HepG2 (cell line): Measurements from ENCODE around the gene BIRC7. TPM values are rescaled to one million over a fixed set of nuclear protein-coding genes. Genes with fewer than 3 reads are reported as not detected.

Source experiments
- ATF7 ChIP-seq, 2 experiments: fragments of 450-650 bp in 1 of 2; sonication (generic) in 1 of 2; formaldehyde crosslinking in 1 of 2; IDR thresholded peaks; 2 replicates each; pipeline versions ENCODE4 v1.4.0 to v1.6.1; 2016 to 2020; ENCODE audit warnings: antibody characterized with exemption in 1 of 2, mild to moderate bottlenecking in 1 of 2, missing genetic modification reagents in 1 of 2
- ATF7-NPFF ChIP-seq: sonication (generic); formaldehyde crosslinking; IDR thresholded peaks from 2 replicates; pipeline ENCODE4 v1.8.1; 2023; ENCODE audit warnings: mild to moderate bottlenecking, low read depth, missing genetic modification reagents, moderate library complexity
- CBX1 ChIP-seq: IDR thresholded peaks from one replicate; pipeline ENCODE4 v1.6.1; 2016; ENCODE audit warnings: antibody characterized with exemption, low read depth
- CHCHD3 ChIP-seq: sonication (generic); formaldehyde crosslinking; IDR thresholded peaks from 2 replicates; pipeline ENCODE4 v1.8.0; 2022; ENCODE audit warnings: mild to moderate bottlenecking, missing genetic modification reagents, moderate library complexity
- CHD4 ChIP-seq: fragments of 200-600 bp; sonication (generic); IDR thresholded peaks from 2 replicates; pipeline ENCODE4 v1.7.0; 2017; ENCODE audit warnings: mild to moderate bottlenecking, low read length, borderline replicate concordance
- ETS1 ChIP-seq: sonication (generic); formaldehyde crosslinking; IDR thresholded peaks from 2 replicates; pipeline ENCODE4 v1.4.0; 2020; ENCODE audit warnings: missing genetic modification reagents
- FUBP1 ChIP-seq: sonication (generic); formaldehyde crosslinking; IDR thresholded peaks from 2 replicates; pipeline ENCODE4 v1.5.1; 2020; ENCODE audit warnings: missing genetic modification reagents, mild to moderate bottlenecking, borderline replicate concordance
- IRF2 ChIP-seq: IDR thresholded peaks from 2 replicates; pipeline ENCODE4 v1.6.1; 2018; ENCODE audit warnings: missing genetic modification reagents, missing compliant biosample characterization
- MEF2D ChIP-seq: sonication (generic); formaldehyde crosslinking; IDR thresholded peaks from 2 replicates; pipeline ENCODE4 v1.5.1; 2020; ENCODE audit warnings: mild to moderate bottlenecking, missing genetic modification reagents
- NCOA1 ChIP-seq: sonication (generic); formaldehyde crosslinking; IDR thresholded peaks from 2 replicates; pipeline ENCODE4 v1.9.0; 2021; ENCODE audit warnings: missing genetic modification reagents
- NFRKB ChIP-seq: fragments of 450-650 bp; IDR thresholded peaks from 2 replicates; pipeline ENCODE4 v1.6.1; 2017
- NRL ChIP-seq: sonication (generic); formaldehyde crosslinking; IDR thresholded peaks from 2 replicates; pipeline ENCODE4 v1.5.0; 2020; ENCODE audit warnings: missing genetic modification reagents, mild to moderate bottlenecking, moderate library complexity, borderline replicate concordance
- POLR2A ChIP-seq, 2 experiments: IDR thresholded peaks; 2 replicates each; pipeline ENCODE4 v1.6.1; 2011; ENCODE audit warnings: low read depth in 2 of 2, low read length in 2 of 2, mild to moderate bottlenecking in 1 of 2, moderate library complexity in 1 of 2; ENCODE audit not compliant: insufficient read depth in 1 of 2
- POLR2AphosphoS5 ChIP-seq: IDR thresholded peaks from 2 replicates; pipeline ENCODE4 v1.6.1; 2012; ENCODE audit warnings: low read depth, low read length
- POLR2G ChIP-seq: fragments of 200-400 bp; formaldehyde crosslinking; IDR thresholded peaks from 2 replicates; pipeline ENCODE4 v1.6.1; 2018; ENCODE audit warnings: mild to moderate bottlenecking, low read depth, low read length, moderate library complexity
- SALL1 ChIP-seq: sonication (generic); formaldehyde crosslinking; IDR thresholded peaks from 2 replicates; pipeline ENCODE4 v1.8.0; 2022; ENCODE audit warnings: mild to moderate bottlenecking, missing genetic modification reagents
- SIN3B ChIP-seq: fragments of 150-350 bp; IDR thresholded peaks from 2 replicates; pipeline ENCODE4 v1.6.1; 2014; ENCODE audit warnings: low read length
- SMARCE1 ChIP-seq: fragments of 450-650 bp; IDR thresholded peaks from 2 replicates; pipeline ENCODE4 v1.6.1; 2017; ENCODE audit warnings: borderline replicate concordance
- SP1 ChIP-seq, 2 experiments: fragments of 450-650 bp in 1 of 2; sonication (generic) in 1 of 2; formaldehyde crosslinking in 1 of 2; IDR thresholded peaks; 2 replicates each; pipeline versions ENCODE4 v1.4.0 to v1.6.1; 2016 to 2020; ENCODE audit warnings: missing genetic modification reagents in 1 of 2
- ZBTB7A ChIP-seq: sonication (generic); formaldehyde crosslinking; IDR thresholded peaks from 2 replicates; pipeline ENCODE4 v1.8.0; 2022; ENCODE audit warnings: mild to moderate bottlenecking, missing genetic modification reagents
- ZNF20 ChIP-seq: sonication (generic); formaldehyde crosslinking; IDR thresholded peaks from 2 replicates; pipeline ENCODE4 v1.4.0; 2020; ENCODE audit warnings: mild to moderate bottlenecking, moderate library complexity, missing genetic modification reagents
- ZNF224 ChIP-seq: sonication (generic); formaldehyde crosslinking; IDR thresholded peaks from 2 replicates; pipeline ENCODE4 v1.5.0; 2020; ENCODE audit warnings: mild to moderate bottlenecking, missing genetic modification reagents
- ZNF354B ChIP-seq: sonication (generic); formaldehyde crosslinking; IDR thresholded peaks from 2 replicates; pipeline ENCODE4 v1.8.0; 2022; ENCODE audit warnings: mild to moderate bottlenecking, missing genetic modification reagents
- ZNF441 ChIP-seq: sonication (generic); formaldehyde crosslinking; IDR thresholded peaks from 2 replicates; pipeline ENCODE4 v1.7.0; 2021; ENCODE audit warnings: missing genetic modification reagents, borderline replicate concordance
- ZNF496 ChIP-seq: sonication (generic); formaldehyde crosslinking; IDR thresholded peaks from 2 replicates; pipeline ENCODE4 v1.8.1; 2023; ENCODE audit warnings: mild to moderate bottlenecking, moderate library complexity, missing genetic modification reagents; ENCODE audit not compliant: insufficient replicate concordance
- ZNF616 ChIP-seq: sonication (generic); formaldehyde crosslinking; IDR thresholded peaks from 2 replicates; pipeline ENCODE4 v1.5.0; 2020; ENCODE audit warnings: low read depth, mild to moderate bottlenecking, missing genetic modification reagents
- ZNF83 ChIP-seq: sonication (generic); formaldehyde crosslinking; IDR thresholded peaks from 2 replicates; pipeline ENCODE4 v1.4.0; 2020; ENCODE audit warnings: missing genetic modification reagents, mild to moderate bottlenecking, borderline replicate concordance
- ZSCAN29 ChIP-seq: sonication (generic); formaldehyde crosslinking; conservative IDR thresholded peaks from 2 replicates; pipeline ENCODE4 v1.4.0; 2020; ENCODE audit warnings: mild to moderate bottlenecking, missing genetic modification reagents
- ZUFSP ChIP-seq: sonication (generic); formaldehyde crosslinking; IDR thresholded peaks from 2 replicates; pipeline ENCODE4 v1.9.0; 2021; ENCODE audit warnings: missing genetic modification reagents, mild to moderate bottlenecking, borderline replicate concordance
- polyA plus RNA-seq, 8 experiments: library from polyadenylated mRNA; depleted of rRNA in 3 of 8; stranded (reverse) in 7 of 8; unstranded in 1 of 8; fragments of >200 nt; fragmentation: Illumina TruSeq in 4 of 8; extraction: Trizol in 4 of 8; gene quantifications; 2 replicates each; pipeline versions ENCODE4 v1.2.1 to v1.2.3, GENCODE V29; 2011 to 2016; ENCODE audit warnings: low read depth in 4 of 8, missing spikeins in 1 of 8, mixed read lengths in 1 of 8; ENCODE audit not compliant: insufficient read depth in 1 of 8
- total RNA-seq, 5 experiments: library from RNA; depleted of rRNA; stranded (reverse); fragments of >200 nt; fragmentation: Illumina TruSeq; extraction: Trizol; gene quantifications; 2 replicates each; pipeline ENCODE4 v1.2.3, GENCODE V29; 2016; ENCODE audit warnings: low read depth in 1 of 5

BIRC7 gene
- total and polyA plus RNA-seq, 2 of the 13 experiments (the other 11 are each of a cell fraction or from before 2014, with no cell fraction given), result 0.27 to 5.1 TPM

GRCh38 chr20:63284544-63284949 lies 48.8 kb downstream of the BIRC7 start (continued):
- no peak for TF ChIP-seq NCOA1
- TF ChIP-seq SMARCE1, result no peak
- no peak for TF ChIP-seq ZNF441 (CRISPR knock-in tag)
- TF ChIP-seq ZUFSP (CRISPR knock-in tag), result no peak
- no peak for TF ChIP-seq ZNF83 (CRISPR knock-in tag)
- no peak for TF ChIP-seq ZSCAN29 (CRISPR knock-in tag)
- no peak for TF ChIP-seq ZNF616 (CRISPR knock-in tag)
- no peak for TF ChIP-seq ZNF224 (CRISPR knock-in tag)
- TF ChIP-seq FUBP1, result no peak
- TF ChIP-seq SP1 (IDR thresholded peaks at IDR 0.05), result no peak
- 0 out of 2 replicates have a peak, but pooled peaks have one; percentile 10 for TF ChIP-seq SP1 (CRISPR knock-in tag; IDR thresholded peaks at IDR 0.05)
- no peak for TF ChIP-seq CBX1
- TF ChIP-seq SALL1 (CRISPR knock-in tag), result no peak
- TF ChIP-seq POLR2A (IDR thresholded peaks at IDR 0.05; ENCODE audit: insufficient read depth in 1 of 2, low read depth in 2 of 2, low read length in 2 of 2), result 0 out of 4 replicates have a peak, but pooled peaks of 1 of the 2 experiments have one; percentile 29
- no peak for TF ChIP-seq NFRKB
- no peak for TF ChIP-seq ETS1 (CRISPR knock-in tag)
- no peak for TF ChIP-seq ZNF354B (CRISPR knock-in tag)
- TF ChIP-seq CHCHD3, result no peak
- TF ChIP-seq ZNF496 (CRISPR knock-in tag), result no peak
- no peak for TF ChIP-seq ATF7 (IDR thresholded peaks at IDR 0.05)
- no peak for TF ChIP-seq ATF7 (CRISPR knock-in tag; IDR thresholded peaks at IDR 0.05)
- no peak for TF ChIP-seq POLR2AphosphoS5
- TF ChIP-seq ZBTB7A (CRISPR knock-in tag), result no peak
- TF ChIP-seq CHD4, result no peak
- TF ChIP-seq NRL (CRISPR knock-in tag), result peak; percentile 6; the same call in 1 of the 2 replicates
- TF ChIP-seq IRF2, result no peak
- TF ChIP-seq ZNF20 (CRISPR knock-in tag), result no peak
- no peak for TF ChIP-seq SIN3B
- peak; percentile 28; the same call in 1 of the 2 replicates for TF ChIP-seq POLR2G
- TF ChIP-seq ATF7-NPFF (CRISPR knock-in tag), result no peak
- no peak for TF ChIP-seq MEF2D (CRISPR knock-in tag)
